T-cell (primary cell): ENCODE measurements around the gene PIP5K1B. TPM values are rescaled to one million over a fixed set of nuclear protein-coding genes. Genes with fewer than 3 reads are reported as not detected.
A peak's percentile ranks its signal among the peaks of the same experiment; 100 is the strongest.

Source experiments
- ATAC-seq, 4 experiments: fragments of 200-7000 bp in 3 of 4; fragments of 150-1000 bp in 1 of 4; cut with Tn5 transposase; replicated peaks in 1 of 4; 1 replicate in 3 of 4; 2 replicates in 1 of 4; pipeline ENCODE4 v1.10.0; 2021; ENCODE audit warnings: moderate library complexity in 3 of 4, mild to moderate bottlenecking in 2 of 4, moderate number of reproducible peaks in 1 of 4
- CTCF ChIA-PET, 2 donors: fragments of 300-600 bp; sonication (Branson Sonifier 250); formaldehyde crosslinking; loops; one replicate each; lab custom pipeline; 2022; ENCODE audit warnings: antibody characterized with exemption in 2 of 2; lab: Charles Lee
- POLR2A ChIA-PET, 2 donors: fragments of 300-600 bp; sonication (Branson Sonifier 250); formaldehyde crosslinking; loops; one replicate each; lab custom pipeline; 2022; ENCODE audit warnings: antibody characterized with exemption in 2 of 2; lab: Charles Lee
- DNase-seq, 35 experiments: peaks; one replicate each; pipeline versions ENCODE4 v3.0.0 to v3.0.0-alpha.2; 2013 to 2023
- H3K27ac ChIP-seq: one replicate; pipeline ENCODE4 v1.5.1; 2013; ENCODE audit warnings: low read length
- H3K27me3 ChIP-seq, 2 experiments: replicated peaks in 1 of 2; 1 replicate in 1 of 2; 2 replicates in 1 of 2; pipeline versions ENCODE4 v1.6.1 to v1.7.0; 2013; ENCODE audit warnings: low read length in 1 of 2, mixed read lengths in 1 of 2; ENCODE audit not compliant: control insufficient read depth in 2 of 2, insufficient read depth in 2 of 2; ENCODE audit errors: extremely low read depth in 1 of 2
- H3K36me3 ChIP-seq, 2 donors: 1 replicate in 1 of 2; 2 replicates in 1 of 2; pipeline versions ENCODE4 v1.6.1 to v1.7.0; 2013; ENCODE audit warnings: low read length in 1 of 2; ENCODE audit not compliant: control insufficient read depth in 2 of 2, insufficient read depth in 1 of 2; ENCODE audit errors: extremely low read depth in 1 of 2
- H3K4me1 ChIP-seq, 2 experiments: 1 replicate in 1 of 2; 2 replicates in 1 of 2; pipeline versions ENCODE4 v1.6.1 to v1.7.0; 2013; ENCODE audit warnings: low read length in 2 of 2, mixed read lengths in 1 of 2; ENCODE audit not compliant: insufficient read depth in 2 of 2, control insufficient read depth in 1 of 2; ENCODE audit errors: extremely low read depth in 1 of 2
- H3K4me3 ChIP-seq, 2 donors: 1 replicate in 1 of 2; 2 replicates in 1 of 2; pipeline versions ENCODE4 v1.5.1 to v1.7.0; 2013; ENCODE audit warnings: mild to moderate bottlenecking in 2 of 2, low read length in 1 of 2, moderate library complexity in 1 of 2; ENCODE audit not compliant: control insufficient read depth in 1 of 2; ENCODE audit errors: extremely low read depth in 1 of 2
- H3K9me3 ChIP-seq: 2 replicates; pipeline ENCODE4 v1.7.0; 2013
- H3K27ac Mint-ChIP-seq, 2 donors: one replicate each; pipeline ENCODE4 v1.8.0; 2020 to 2021; ENCODE audit warnings: mild to moderate bottlenecking in 2 of 2, mixed read lengths in 2 of 2
- H3K27me3 Mint-ChIP-seq, 2 donors: one replicate each; pipeline ENCODE4 v1.8.0; 2021 to 2022; ENCODE audit warnings: mixed read lengths in 2 of 2
- H3K36me3 Mint-ChIP-seq: one replicate; pipeline ENCODE4 v1.8.0; 2021; ENCODE audit warnings: mixed read lengths
- H3K4me1 Mint-ChIP-seq, 3 donors: one replicate each; pipeline ENCODE4 v1.8.0; 2020 to 2022; ENCODE audit warnings: mixed read lengths in 3 of 3, mild to moderate bottlenecking in 1 of 3
- H3K4me3 Mint-ChIP-seq, 3 donors: one replicate each; pipeline ENCODE4 v1.8.0; 2020 to 2022; ENCODE audit warnings: mild to moderate bottlenecking in 3 of 3, mixed read lengths in 3 of 3, moderate library complexity in 3 of 3
- H3K9me3 Mint-ChIP-seq, 3 donors: one replicate each; pipeline ENCODE4 v1.8.0; 2020 to 2022; ENCODE audit warnings: mixed read lengths in 3 of 3
- WGBS: methylation state at CpG from one replicate; pipeline ENCODE4 v1.1.5; 2013; ENCODE audit warnings: missing lambda C conversion rate; ENCODE audit not compliant: insufficient coverage; 5-methylcytosine and 5-hydroxymethylcytosine counted together
- total RNA-seq, 35 experiments: library from RNA in 6 of 35; stranded (reverse) in 6 of 35; fragments of 120-200 nt in 1 of 35; gene quantifications; one replicate each; pipeline versions ENCODE4 v1.2.1 to v1.2.4 and lab custom pipeline; 2013 to 2026

PIP5K1B gene
- total RNA-seq, 5 donors from 2014 or later (not counting 1 experiment from before 2014, with no cell fraction given), result 0.29 to 1.8 (median 0.95) TPM

- H3K36me3 ChIP-seq, result no peaks in the 10 kb centered on the region
- peaks cover 0 to 6% of the 10 kb centered on the region in 2 experiments for H3K27me3 ChIP-seq
- peaks cover 0 to 5% (median 0%) of the 10 kb centered on the region in 3 donors for H3K4me1 Mint-ChIP-seq
- H3K27ac Mint-ChIP-seq, result no peak overlapping the region
- peaks cover 1 to 10% of the 10 kb centered on the region in 2 donors for H3K27me3 Mint-ChIP-seq
- POLR2A ChIA-PET, result no interaction called here
- no peak overlapping the region for H3K4me3 Mint-ChIP-seq
- 50% methylated on average over 3 of the region's 6 CpGs for WGBS
- no peaks in the 10 kb centered on the region for H3K36me3 Mint-ChIP-seq
- DNase-seq, result no peak
- H3K4me1 ChIP-seq, result no peaks in the 10 kb centered on the region
- no peak for ATAC-seq
- no peak overlapping the region for H3K27ac ChIP-seq
- no peak overlapping the region for H3K4me3 ChIP-seq
- CTCF ChIA-PET, result no interaction called here
- H3K9me3 Mint-ChIP-seq, result peaks cover 0 to 3% (median 0%) of the 10 kb centered on the region in 3 donors
- no peaks in the 10 kb centered on the region for H3K9me3 ChIP-seq
These were observed 136.4 kb downstream of the PIP5K1B start for GRCh38 chr9:68841276-68842052.

- ChIA-PET POLR2A (no interaction called here), CTCF (no interaction called here)
- H3K27ac Mint-ChIP-seq, result no peak overlapping the region
- no peak overlapping the region for H3K27ac ChIP-seq
- H3K36me3 Mint-ChIP-seq, result no peaks in the 10 kb centered on the region
- H3K4me3 ChIP-seq, result no peak overlapping the region
- H3K27me3 Mint-ChIP-seq, result peaks cover 1 to 10% of the 10 kb centered on the region in 2 donors
- H3K4me1 ChIP-seq, result no peaks in the 10 kb centered on the region
- no peak for ATAC-seq
- peaks cover 0 to 3% (median 0%) of the 10 kb centered on the region in 3 donors for H3K9me3 Mint-ChIP-seq
- no peaks in the 10 kb centered on the region for H3K36me3 ChIP-seq
- H3K4me1 Mint-ChIP-seq, result peaks cover 0 to 5% (median 0%) of the 10 kb centered on the region in 3 donors
- H3K27me3 ChIP-seq, result peaks cover 0 to 3% of the 10 kb centered on the region in 2 experiments
- no peaks in the 10 kb centered on the region for H3K9me3 ChIP-seq
- H3K4me3 Mint-ChIP-seq, result no peak overlapping the region
- no CpG with 5 or more reads among the region's 2 CpGs for WGBS
- DNase-seq, result no peak
These were observed 137.5 kb downstream of the PIP5K1B start for GRCh38 chr9:68842568-68842967.

DNA sequence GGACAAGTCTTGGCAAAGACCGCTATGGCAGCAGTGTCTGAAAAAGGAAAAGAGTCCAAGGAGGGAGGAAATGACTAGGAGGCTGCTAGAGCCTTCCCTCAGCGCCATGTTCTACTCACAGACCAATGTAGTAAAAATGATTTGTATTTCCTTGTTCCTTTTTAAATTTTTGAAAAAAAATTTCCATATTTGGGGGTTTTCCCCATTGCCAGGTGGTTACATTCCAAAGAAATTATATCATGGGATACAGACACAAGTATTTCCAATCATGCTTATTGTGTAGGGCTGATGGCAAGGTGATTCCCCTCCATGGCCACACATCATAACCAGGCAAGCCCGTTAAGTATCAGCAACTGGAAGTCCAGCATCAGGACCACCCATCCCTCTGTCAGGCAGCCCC lies 138.2 kb downstream of the PIP5K1B start:
- Histone ChIP-seq H3K4me1 (no peaks in the 10 kb centered on the region), H3K27ac (no peak overlapping the region), H3K9me3 (no peaks in the 10 kb centered on the region), H3K27me3 (peaks cover 0 to 3% of the 10 kb centered on the region in 2 experiments), H3K36me3 (no peaks in the 10 kb centered on the region), H3K4me3 (no peak overlapping the region)
- DNase-seq (no peak), ATAC-seq (no peak)
- 0% methylated on average over 1 of the region's 3 CpGs for WGBS
- Mint-ChIP-seq H3K36me3 (no peaks in the 10 kb centered on the region), H3K27me3 (peaks cover 0 to 10% of the 10 kb centered on the region in 2 donors), H3K4me1 (peaks cover 0 to 5% (median 0%) of the 10 kb centered on the region in 3 donors), H3K27ac (no peak overlapping the region), H3K4me3 (no peak overlapping the region), H3K9me3 (peaks cover 0 to 3% (median 0%) of the 10 kb centered on the region in 3 donors)
- CTCF ChIA-PET, result no interaction called here
- POLR2A ChIA-PET, result no interaction called here

- H3K4me1 ChIP-seq, result no peaks in the 10 kb centered on the region
- ChIA-PET POLR2A (no interaction called here), CTCF (interaction anchor here in 1 of 2 donors (0.6 kb wide), 1 partner anchor 37 kb away, joined by 8 read pairs; no protein-coding TSS in a partner anchor)
- H3K9me3 ChIP-seq, result no peaks in the 10 kb centered on the region
- WGBS, result no CpG with 5 or more reads among the region's 3 CpGs
- Mint-ChIP-seq H3K36me3 (no peaks in the 10 kb centered on the region), H3K27me3 (peaks cover 0 to 10% of the 10 kb centered on the region in 2 donors), H3K4me3 (no peak overlapping the region), H3K27ac (no peak overlapping the region), H3K4me1 (peaks cover 0 to 5% (median 0%) of the 10 kb centered on the region in 3 donors), H3K9me3 (peaks cover 0 to 3% (median 0%) of the 10 kb centered on the region in 3 donors)
- H3K27me3 ChIP-seq, result peaks cover 0 to 3% of the 10 kb centered on the region in 2 experiments
- no peak overlapping the region for H3K27ac ChIP-seq
- no peak overlapping the region for H3K4me3 ChIP-seq
- H3K36me3 ChIP-seq, result no peaks in the 10 kb centered on the region
- DNase-seq, result no peak
- ATAC-seq, result no peak
These were observed 139.1 kb downstream of the PIP5K1B start for GRCh38 chr9:68844157-68844556.

DNA sequence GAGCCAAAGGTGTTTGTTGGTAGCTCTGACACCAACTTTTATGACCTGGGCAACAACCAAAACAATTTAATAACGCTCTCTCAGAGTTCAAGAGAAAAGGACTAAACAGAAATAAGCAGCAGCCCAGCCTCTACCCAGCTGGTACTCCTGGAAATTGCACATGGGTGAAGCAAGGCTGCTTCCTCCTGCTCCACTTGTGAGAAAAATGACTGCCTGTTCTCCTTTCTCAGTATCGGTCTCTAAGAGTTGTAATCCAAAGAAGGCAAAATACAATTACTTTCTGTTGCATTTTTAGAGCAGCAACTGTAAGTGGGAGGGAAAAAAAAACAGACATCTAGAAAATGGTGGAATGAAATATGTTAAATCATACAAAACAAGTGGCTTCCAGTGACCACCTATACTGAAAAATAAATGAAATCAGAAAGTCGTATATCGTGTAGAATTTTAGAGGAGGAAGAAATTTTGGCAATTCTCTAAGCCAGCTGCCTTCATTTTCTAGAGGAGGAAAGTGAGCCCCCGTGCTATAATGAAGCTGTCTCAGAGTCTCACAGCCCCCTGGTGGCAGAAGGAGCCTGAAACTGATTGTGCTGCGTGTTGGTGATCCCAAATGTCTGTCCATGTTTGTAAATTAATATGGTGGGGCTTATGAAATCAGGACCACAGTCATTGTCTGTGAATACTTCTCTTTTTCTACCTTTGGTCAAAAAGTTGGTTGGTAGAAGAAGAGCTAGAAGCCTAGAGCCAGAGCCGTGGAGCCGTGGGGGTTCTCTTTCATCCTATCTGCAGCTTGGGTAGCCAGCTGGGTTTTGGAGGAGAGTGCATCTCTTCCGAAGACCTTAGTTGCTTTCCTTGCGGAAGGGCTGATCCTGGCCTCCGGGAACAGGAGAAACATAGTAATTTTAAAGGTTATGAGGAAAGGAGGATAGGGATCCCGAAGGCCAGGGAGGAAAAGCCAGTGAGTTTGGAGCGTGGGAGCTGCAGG lies 139.9 kb downstream of the PIP5K1B start:
- H3K27ac ChIP-seq, result no peak overlapping the region
- no peaks in the 10 kb centered on the region for H3K4me1 ChIP-seq
- ChIA-PET CTCF (interaction anchor here in 1 of 2 donors (0.6 kb wide), 1 partner anchor 38 kb away, joined by 8 read pairs; no protein-coding TSS in a partner anchor), POLR2A (interaction anchor here in 1 of 2 donors (0.6 kb wide), 1 partner anchor 9 kb away, joined by 3 read pairs; no protein-coding TSS in a partner anchor)
- Mint-ChIP-seq H3K4me3 (peak overlapping the region in 1 of 3 donors; percentile 34), H3K27me3 (peaks cover 0 to 10% of the 10 kb centered on the region in 2 donors), H3K4me1 (peaks cover 0 to 5% (median 0%) of the 10 kb centered on the region in 3 donors), H3K36me3 (no peaks in the 10 kb centered on the region), H3K27ac (no peak overlapping the region), H3K9me3 (peaks cover 0 to 3% (median 0%) of the 10 kb centered on the region in 3 donors)
- H3K27me3 ChIP-seq, result peaks cover 0 to 3% of the 10 kb centered on the region in 2 experiments
- no peak for ATAC-seq
- peak in 14 of 35 experiments; percentile 2 to 39 (median 9) for DNase-seq
- H3K36me3 ChIP-seq, result no peaks in the 10 kb centered on the region
- no peaks in the 10 kb centered on the region for H3K9me3 ChIP-seq
- no peak overlapping the region for H3K4me3 ChIP-seq
- 73% methylated on average over 9 of the region's 13 CpGs for WGBS

DNA sequence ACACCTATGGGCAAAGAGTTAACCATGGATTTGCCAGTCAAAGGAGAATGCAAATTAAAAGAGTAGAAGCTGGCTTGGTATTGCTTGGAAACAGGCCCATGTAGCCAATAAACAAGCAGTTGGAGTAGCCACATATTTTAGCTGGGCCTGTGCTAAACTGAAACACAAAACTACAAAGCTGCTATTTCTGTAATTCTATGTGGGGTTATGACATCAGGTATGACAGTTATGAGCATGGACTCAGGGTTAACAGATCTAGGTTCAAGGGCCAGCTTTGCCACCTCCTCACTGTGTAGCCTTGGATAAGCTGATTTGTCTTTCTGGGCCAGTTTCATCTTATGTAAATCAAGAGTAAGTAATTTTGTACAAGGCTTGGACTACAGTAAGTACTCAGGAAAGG lies 142.7 kb downstream of the PIP5K1B start:
- CTCF ChIA-PET, result interaction anchor here in 1 of 2 donors (0.6 kb wide), 1 partner anchor 128 kb away, joined by 5 read pairs; no protein-coding TSS in a partner anchor

More for the DNA sequence above, 142.7 kb downstream of the PIP5K1B start:
- Mint-ChIP-seq H3K4me3 (no peak overlapping the region), H3K4me1 (peaks cover 0 to 5% (median 0%) of the 10 kb centered on the region in 3 donors), H3K36me3 (no peaks in the 10 kb centered on the region), H3K27ac (no peak overlapping the region), H3K9me3 (peaks cover 0 to 3% (median 0%) of the 10 kb centered on the region in 3 donors), H3K27me3 (peaks cover 0 to 18% of the 10 kb centered on the region in 2 donors)
- Histone ChIP-seq H3K9me3 (no peaks in the 10 kb centered on the region), H3K27ac (no peak overlapping the region), H3K4me1 (no peaks in the 10 kb centered on the region), H3K27me3 (peaks cover 0 to 3% of the 10 kb centered on the region in 2 experiments), H3K36me3 (no peaks in the 10 kb centered on the region), H3K4me3 (no peak overlapping the region)
- POLR2A ChIA-PET, result no interaction called here
- no peak for ATAC-seq
- no peak for DNase-seq
